Measurements from ENCODE around the gene YTHDF1. TPM values are rescaled to one million over a fixed set of nuclear protein-coding genes. Genes with fewer than 3 reads are reported as not detected.
"Not testable (repeated sequence)": the region's sequence is repeated elsewhere in the genome, so short reads cannot be mapped to it uniquely, and the experiment has no call there.

YTHDF1 gene
- total and polyA plus RNA-seq, 2 of the 8 experiments (the other 6 are each of a cell fraction or from before 2014, with no cell fraction given): 32.8 to 66.0 TPM

- H3K36me3 ChIP-seq (ENCODE audit: control insufficient read depth in 2 of 4, insufficient read depth in 4 of 4, low read length in 3 of 4); H3K14ac ChIP-seq (ENCODE audit: insufficient read length); H3K9me3 ChIP-seq (ENCODE audit: insufficient read depth in 2 of 2, low read depth in 1 of 2, low read length in 1 of 2); H3K56ac ChIP-seq (replicated peaks; ENCODE audit: insufficient read length, low read depth, low read length); H3K18ac ChIP-seq (ENCODE audit: extremely low read depth, low read length); H3K23me2 ChIP-seq (ENCODE audit: low read depth, low read length); H2BK20ac ChIP-seq (ENCODE audit: low read length); POLR2A ChIA-PET (ENCODE audit: partially characterized antibody); H2AFZ ChIP-seq (ENCODE audit: low read length); H3K4ac ChIP-seq (replicated peaks; ENCODE audit: insufficient read length, low read depth, low read length); H4K20me1 ChIP-seq (replicated peaks in 1 of 2; ENCODE audit: control insufficient read depth in 1 of 2, insufficient read depth in 2 of 2, low read length in 2 of 2); H4K91ac ChIP-seq (replicated peaks; ENCODE audit: insufficient read length, low read length); H2AK5ac ChIP-seq (ENCODE audit: low read depth, low read length); FAIRE-seq; H2BK5ac ChIP-seq (ENCODE audit: low read depth, low read length); H3K27ac ChIP-seq (ENCODE audit: low read depth, low read length); H3K4me2 ChIP-seq (ENCODE audit: insufficient read depth in 1 of 2, low read depth in 2 of 2, low read length in 2 of 2); H3K4me3 ChIP-seq (ENCODE audit: extremely low read depth in 1 of 4, insufficient read depth in 2 of 4, low read depth in 3 of 4, low read length in 4 of 4); H2BK120ac ChIP-seq (replicated peaks; ENCODE audit: low read depth, low read length); H3K4me1 ChIP-seq (replicated peaks in 1 of 4; ENCODE audit: control insufficient read depth in 3 of 4, insufficient read depth in 4 of 4, low read length in 3 of 4); H3K79me1 ChIP-seq (ENCODE audit: low read depth, low read length); H3K79me2 ChIP-seq (ENCODE audit: control insufficient read depth in 1 of 2, insufficient read depth in 2 of 2, low read length in 2 of 2); DNase-seq (ENCODE audit: low read depth in 1 of 2, low spot score in 2 of 2); H3K23ac ChIP-seq (ENCODE audit: insufficient read length); H3K9ac ChIP-seq (replicated peaks in 1 of 4; ENCODE audit: extremely low read depth in 1 of 4, low read depth in 3 of 4, low read length in 3 of 4); H2BK12ac ChIP-seq (ENCODE audit: low read depth, low read length); H4K5ac ChIP-seq (ENCODE audit: insufficient read length, low read depth, low read length); H4K8ac ChIP-seq (ENCODE audit: extremely low read depth, insufficient read depth, low read length); H2BK15ac ChIP-seq (ENCODE audit: low read length); H3K27me3 ChIP-seq (replicated peaks in 1 of 4; ENCODE audit: control insufficient read depth in 3 of 4, extremely low read depth in 1 of 4, insufficient read depth in 3 of 4, low read length in 3 of 4): not testable (repeated sequence)
- 83% methylated on average over 13 of the region's 13 CpGs; no CpG with 5 or more reads in 1 of the 2 experiments for WGBS, 2 experiments (ENCODE audit: extremely low coverage in 1 of 2, insufficient coverage in 1 of 2, insufficient read length in 1 of 2, insufficient replicate concordance in 2 of 2, low coverage in 1 of 2, low lambda C conversion rate in 2 of 2, missing lambda C conversion rate in 1 of 2)
- TF ChIP-seq CTCF (IDR thresholded peaks at IDR 0.05; ENCODE audit: control extremely low read depth in 1 of 3, insufficient read depth in 1 of 3, low read depth in 1 of 3, low read length in 3 of 3): peak in 1 of 3 experiments; percentile 26; a peak in 1 of 4 replicates
- TF ChIP-seq RAD21 (IDR thresholded peaks at IDR 0.05 in 1 of 2, conservative IDR thresholded peaks at IDR 0.05 in 1 of 2; ENCODE audit: low read depth in 2 of 2, low read length in 2 of 2): peak in 1 of 2 experiments; percentile 10; a peak in 1 of 4 replicates
- CTCF ChIA-PET (ENCODE audit: partially characterized antibody): interaction anchor here (0.6 to 1.6 kb wide), 4 partner anchors 9 to 101 kb away, joined by 3 to 5 read pairs (median 4); no protein-coding TSS in a partner anchor
These were observed 58.5 kb downstream of the YTHDF1 start for GRCh38 chr20:63157431-63157830.

Measured in H1 (cell line).